IPS-NIHi7 (cell line): ENCODE measurements around the gene CES5A.
"Not testable (repeated sequence)": the region's sequence is repeated elsewhere in the genome, so short reads cannot be mapped to it uniquely, and the experiment has no call there.

Experiments
- DNase-seq: peaks from one replicate; pipeline ENCODE4 v3.0.0; 2012; ENCODE audit warnings: mixed read lengths; ENCODE audit errors: extremely low spot score

The CES5A gene

DNA sequence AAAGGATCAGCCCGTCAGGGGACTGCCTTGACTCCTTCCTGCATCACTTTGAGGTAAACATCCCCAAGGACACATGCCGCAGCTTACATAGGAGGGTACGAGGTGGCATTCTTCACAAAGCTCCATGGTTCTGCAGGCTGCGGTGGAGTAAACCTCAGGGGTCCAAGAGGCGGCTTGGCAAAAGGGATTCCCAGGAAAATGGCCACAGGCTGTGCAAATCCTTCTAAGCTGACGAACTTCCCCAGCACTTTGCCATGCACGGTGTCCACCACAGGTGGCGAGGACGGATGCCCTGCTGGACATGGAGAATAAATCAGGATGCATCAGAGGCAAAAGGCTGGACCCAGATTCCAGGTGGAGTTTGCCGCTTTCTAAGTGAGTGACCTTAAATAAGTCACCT is 46.5 kb downstream of the CES5A start:
- DNase-seq: no peak

DNA sequence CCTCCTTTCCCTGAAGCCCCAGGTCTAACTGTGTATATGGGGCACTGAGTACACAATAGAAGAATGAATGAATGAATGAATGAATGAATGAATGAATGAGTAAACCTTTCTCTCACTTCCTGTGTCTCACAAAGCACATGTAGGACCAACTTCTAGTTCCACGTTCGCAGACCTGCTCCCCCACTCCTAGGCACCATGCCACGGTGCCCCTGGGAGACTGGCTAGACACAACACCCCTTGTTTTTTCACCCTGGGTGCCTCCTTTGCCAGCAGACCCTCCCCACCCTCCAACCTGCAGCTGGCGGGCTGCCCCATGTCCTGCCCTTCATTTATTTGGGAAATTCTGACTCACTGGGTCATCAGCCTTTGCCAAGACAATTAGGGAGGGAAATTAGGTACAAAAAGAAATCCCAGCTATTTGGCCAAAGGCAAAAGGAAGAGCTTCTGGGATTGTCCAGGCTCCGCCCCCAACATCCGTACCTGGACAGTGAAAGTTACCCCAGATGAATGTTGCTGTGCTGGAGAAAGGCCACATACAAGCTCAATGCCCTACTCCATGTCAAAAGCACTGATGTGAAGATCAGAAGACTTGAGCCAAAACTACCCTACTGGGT is 50.0 kb downstream of the CES5A start:
- DNase-seq: no peak

DNA sequence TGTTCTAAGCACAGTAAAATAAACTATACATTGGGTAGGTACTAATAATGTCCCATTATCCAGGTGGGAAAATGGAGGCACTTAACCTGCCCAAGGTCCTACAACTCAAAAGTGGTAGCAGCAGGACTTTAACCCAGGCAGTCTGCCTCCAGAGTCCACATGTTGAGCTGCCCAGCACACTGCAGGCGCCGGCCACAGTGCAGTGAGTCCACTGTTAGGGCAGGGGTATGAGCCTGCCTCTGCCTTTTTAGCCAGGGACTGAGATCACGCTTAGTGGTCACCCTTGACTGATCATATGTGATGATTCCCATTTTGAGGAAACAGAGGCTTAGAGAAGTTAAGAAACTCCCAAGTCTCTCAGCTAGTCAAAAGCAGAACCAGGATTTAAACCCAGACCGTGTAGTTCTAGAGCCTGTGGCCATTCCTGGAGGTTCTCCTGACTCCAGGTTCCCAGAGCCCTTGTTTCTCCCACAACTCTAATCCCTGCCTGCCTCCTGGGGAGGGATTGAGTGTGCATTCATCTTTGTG is 50.6 kb downstream of the CES5A start:
- no peak for DNase-seq

DNA sequence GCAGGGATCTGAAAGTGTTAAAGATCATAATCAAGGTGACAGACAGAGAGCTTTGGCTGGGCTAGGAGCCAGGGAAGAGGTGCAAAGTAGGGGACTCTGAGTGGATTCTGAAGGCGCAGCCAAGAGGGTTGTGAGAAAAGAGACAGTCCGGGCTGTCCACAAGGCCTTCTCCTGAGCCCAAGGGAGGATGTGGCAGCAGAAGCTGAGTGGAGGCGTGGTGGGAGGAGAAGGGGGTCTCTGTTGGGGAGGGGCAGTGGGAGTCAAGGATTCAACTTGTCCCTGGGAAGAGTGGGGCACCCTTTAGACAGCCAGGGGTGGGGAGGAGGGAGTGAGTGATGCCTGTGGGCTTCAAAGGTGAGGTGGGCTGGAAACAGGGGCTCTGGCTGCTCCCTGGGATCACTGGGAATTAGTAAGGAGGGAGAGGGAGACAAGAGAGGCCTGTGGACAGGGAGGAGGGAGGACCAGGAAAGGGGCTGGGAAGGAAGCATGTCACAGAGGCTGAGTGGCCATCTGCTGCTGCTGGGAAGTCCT is 52.8 kb downstream of the CES5A start:
- DNase-seq: no peak

DNA sequence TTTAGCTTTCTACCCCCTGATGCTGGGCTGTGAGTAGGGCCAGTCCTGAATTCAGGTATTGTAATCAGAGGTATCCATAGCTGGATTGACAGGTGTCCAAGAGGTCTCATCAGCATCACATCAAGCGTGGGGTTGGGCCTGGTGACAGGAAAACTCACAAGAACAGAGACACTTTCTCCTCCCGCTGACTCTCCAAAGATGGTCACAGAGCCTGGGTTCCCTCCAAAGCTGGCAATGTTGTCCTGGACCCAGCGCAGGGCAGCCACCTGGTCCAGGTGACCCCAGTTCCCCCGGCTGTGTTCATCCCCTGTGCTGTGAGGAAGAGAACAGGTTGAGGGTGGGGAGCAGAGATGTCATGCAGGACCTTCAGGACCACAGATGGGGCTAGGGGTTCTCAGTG is 54.0 kb downstream of the CES5A start:
- DNase-seq: no peak

DNA sequence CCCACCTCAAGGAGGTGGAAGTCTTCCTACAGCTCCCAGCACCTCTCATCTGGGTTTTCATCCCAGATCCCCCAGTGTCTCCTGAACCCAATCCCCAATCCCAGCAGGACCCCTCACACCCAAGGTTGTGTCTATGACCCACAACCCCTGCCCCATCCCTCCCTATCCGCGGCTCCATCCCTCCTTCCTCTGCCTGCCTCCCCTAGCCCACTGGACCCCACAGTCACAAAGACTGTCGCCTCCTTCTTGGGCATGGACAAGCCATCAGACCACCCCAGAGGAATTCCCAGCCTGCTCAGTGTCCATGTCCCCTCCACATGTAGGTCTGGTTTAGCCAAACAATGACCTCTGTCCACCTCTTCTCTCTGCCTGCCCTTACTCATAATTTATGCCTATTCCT is 54.6 kb downstream of the CES5A start:
- no peak for DNase-seq

DNA sequence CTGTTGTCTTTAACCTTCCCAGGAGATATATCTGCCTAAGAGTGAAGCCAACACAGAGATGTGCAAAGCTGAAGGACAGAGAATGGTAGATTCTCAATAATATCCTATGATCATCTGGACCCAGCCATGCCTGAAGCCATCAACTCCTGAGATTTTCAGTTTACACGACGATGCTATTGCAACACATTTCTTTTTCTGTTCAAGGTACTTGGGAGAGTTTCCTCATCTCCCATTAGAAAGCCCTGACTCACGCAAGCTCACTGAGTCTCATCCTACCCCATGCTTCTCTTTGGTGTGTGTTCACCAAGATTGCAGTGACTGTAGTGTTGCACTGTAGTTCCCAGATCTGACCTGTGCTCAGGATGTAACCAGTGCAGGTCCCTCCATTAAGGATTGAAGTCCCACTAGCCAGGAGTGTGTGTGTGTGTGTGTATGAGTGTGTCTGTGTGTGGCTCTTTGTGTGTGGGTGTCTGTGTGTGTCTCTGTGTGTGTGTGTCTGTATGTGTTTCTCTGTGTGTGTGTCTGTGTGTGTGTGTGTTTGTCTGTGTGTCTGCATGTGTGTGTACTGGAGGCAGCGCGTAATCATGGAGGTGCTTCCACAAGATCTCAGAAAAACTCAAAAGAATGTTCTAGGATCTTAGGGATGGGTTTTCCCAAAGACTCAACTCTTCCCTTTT is 57.8 kb downstream of the CES5A start:
- DNase-seq: no peak

DNA sequence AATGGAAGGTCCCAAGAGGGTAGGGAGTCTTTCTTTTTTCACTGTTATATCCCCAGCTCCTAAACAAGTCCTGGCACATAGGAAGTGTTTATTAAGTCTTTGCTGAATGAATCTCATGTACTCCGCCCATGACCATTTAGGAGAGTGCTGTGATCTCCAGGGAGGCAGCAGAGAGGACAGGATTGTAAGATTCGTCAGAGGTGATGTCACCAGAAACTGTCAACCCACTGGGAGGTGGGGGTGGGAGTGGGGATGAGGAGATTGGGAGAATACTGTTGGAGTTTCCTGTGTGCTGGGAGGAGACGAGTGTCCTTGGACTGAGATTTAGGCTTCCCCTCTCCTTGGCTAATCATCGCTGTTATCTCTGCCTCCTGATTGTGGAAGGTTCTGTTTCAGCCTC is 59.0 kb downstream of the CES5A start:
- DNase-seq: not testable (repeated sequence)

DNA sequence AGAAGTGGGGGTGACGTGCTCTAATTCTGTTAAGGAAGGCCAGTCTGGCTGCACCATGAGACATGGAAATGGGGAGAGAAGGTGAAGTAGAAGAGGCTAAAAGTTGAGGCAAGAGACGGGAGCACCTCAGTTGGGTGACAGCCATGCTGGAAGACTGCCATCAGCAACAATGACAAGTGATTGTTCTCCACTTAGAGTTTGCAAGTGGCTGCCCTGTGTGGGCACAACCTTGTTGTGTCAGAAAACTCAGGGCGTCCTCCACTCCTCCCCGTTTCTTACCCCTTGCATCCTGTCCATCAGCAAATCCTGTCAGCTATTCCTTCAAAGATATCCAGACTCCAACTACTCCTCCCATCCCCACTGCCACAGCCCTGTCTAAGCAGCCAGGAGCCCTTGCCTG is 59.9 kb downstream of the CES5A start:
- DNase-seq: no peak

DNA sequence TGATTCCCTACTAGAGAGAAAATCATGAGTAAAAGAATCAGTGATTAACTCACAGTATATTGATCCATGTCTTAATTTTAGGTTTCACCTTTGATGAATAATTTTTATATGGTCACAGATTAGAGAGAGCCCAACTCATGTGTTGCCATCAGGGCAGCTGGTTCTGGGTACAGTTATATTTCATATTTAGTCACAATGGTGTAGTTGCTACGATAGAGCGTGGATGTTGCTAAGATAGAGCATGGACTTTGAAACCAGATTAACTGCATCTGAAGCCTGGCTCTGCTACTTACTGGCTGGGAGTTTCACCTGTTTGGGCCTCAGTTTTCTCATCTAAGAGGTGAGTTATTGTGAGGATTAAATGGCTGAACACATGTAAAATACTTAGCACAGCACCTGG is 61.0 kb downstream of the CES5A start:
- DNase-seq: not testable (repeated sequence)

DNA sequence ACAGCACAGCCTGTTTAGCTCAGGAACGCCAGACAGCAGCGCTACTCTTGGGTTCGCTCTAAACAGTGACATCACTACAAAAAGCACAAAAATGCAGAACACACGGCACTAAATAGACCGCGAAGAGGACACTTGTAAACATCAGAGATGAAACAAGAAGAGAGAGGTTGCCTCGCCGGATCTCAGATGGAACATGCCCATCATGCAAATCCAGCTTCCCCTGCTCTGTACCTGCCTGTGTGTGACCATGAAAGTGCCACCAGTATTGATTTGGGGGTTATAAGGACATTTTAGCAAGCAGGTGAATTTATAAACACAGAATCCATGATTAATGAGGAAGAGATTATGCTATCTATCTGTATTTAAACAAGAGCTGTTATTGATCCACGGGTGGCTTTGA is 61.4 kb downstream of the CES5A start:
- not testable (repeated sequence) for DNase-seq

DNA sequence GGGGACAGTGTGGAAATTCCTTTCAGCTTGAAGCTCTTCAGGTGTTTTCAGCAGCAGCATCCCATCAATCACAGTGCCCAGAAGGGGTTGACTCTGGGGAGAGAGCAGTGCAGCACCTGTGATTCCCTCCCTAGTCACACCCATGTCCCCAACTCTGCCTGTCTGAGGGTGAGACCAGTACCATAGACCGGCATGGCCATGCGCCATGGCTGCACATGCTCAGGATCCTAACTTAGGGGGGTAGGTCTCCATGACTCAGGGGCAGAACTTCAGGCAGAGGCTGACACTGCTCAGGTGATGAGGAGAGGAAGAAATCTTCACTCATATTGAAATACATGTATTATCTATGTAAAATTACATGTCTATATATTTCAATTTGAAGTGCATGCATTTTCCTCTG is 62.2 kb downstream of the CES5A start:
- DNase-seq: no peak

DNA sequence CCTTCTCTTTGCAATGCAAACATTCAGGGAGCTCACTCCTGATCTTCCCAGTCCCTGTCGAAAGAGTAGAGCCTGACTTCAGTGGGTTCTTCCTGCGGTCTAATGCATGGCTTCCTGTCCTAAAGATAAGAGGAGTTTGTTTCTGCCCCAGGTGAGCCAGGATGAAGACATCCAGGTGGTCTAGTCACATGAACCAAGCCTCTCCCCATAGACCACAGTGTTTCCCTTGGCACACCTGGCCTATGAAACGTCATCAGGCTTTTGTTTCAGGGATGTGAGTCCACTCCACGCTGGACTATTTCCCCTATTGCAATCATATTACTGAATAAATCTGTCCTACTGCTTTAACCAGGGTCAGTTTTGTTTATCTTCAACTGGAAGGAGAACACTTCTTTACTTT is 63.4 kb downstream of the CES5A start:
- no peak for DNase-seq

DNA sequence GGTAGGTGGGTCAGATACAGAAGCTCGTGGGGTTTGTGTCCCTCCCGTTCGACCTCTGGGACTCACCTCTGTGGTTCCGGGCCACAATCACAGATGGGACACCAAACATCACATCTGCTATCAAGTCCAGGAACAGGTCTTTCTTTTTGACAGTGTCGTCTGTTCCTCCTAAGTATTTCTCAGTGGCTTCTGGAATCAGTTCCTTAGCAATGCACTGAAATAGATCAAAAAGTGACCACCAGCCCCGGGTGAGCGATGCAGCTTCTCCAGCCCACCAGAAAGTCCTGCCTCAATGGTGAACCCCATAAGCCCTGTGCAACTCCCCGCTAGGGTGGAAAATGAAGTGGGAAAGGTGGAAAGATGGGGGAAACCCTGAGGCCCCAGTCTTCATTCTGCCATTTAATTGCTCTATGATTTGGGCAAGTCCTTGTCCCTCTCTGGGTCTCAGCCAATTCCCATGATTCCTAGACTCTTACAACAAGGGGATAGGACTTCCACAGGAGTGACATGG is 64.7 kb downstream of the CES5A start:
- DNase-seq: no peak

DNA sequence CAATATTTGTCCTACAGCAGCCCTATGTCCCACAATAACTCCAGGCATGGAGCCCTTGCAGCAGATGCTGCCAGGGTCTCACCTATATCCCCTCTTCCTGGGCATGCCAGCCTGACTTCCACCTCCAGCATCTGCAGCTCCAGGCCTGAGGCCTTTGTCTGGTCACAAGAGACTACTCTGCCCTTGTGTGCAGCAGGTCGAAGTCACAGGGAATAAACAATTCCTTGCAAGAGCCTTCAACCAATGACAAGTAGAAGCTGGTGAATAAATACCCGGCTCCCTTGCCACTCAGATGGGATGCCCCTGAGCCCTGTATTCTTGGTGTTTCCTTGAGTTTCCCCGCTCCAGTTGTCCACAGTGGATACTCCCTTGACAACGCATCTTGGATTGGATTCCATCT is 65.3 kb downstream of the CES5A start:
- DNase-seq: no peak

DNA sequence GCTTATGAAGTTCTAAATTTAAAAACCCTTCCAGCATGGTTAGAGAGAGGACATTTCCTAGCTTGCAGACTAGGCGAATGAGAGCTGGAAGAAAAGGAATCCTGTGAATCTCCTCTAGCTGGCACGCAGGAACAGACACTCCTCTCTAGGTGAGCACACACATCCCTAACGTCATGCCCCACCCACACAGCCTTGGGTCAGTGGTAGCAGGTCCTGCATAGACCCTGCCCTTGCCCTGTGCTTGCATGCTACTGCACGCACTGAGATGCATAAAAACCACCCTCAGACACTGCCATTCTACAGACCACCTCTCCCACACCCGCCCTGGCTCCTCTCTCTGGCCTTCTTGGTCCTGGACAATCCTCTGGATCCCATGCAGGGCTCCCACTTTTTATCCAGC is 65.8 kb downstream of the CES5A start:
- DNase-seq: peak; percentile 18

DNA sequence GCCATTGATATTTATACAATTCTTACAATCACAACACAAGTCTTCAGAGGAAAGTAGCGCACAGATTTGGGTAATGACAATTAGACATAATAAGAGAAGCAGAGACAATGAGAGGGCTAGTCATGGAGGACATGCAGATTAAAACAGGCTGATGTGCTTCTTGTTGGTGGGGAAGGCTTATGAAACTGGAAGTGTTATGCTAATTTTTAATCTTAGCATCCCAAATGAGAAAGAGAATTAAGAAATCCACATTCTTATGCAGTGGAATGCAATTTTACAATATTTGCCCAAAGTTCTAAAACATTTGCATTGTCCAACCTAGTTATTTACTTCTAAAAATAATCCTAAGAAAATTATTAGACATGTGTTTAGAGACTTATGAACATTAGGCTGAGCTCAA is 66.9 kb downstream of the CES5A start:
- DNase-seq: not testable (repeated sequence)

DNA sequence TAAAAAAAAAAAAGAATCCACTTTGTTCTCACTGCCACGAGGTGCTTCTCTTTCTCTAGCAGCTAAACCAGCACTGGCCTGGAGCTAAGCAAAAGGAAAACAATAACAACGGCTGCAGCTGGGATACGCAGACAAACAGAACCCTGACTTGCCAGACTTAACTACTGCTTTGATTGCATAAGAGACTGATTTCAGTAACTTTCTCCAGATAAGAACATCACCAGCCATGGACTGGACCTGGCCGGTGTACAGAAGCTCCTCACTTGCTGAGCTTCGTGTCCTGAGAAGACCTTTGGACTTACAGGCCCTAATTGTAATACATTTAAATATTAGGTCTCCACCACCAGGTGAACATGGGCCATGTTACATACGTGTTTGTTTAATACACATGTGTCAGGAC is 70.1 kb downstream of the CES5A start:
- not testable (repeated sequence) for DNase-seq

DNA sequence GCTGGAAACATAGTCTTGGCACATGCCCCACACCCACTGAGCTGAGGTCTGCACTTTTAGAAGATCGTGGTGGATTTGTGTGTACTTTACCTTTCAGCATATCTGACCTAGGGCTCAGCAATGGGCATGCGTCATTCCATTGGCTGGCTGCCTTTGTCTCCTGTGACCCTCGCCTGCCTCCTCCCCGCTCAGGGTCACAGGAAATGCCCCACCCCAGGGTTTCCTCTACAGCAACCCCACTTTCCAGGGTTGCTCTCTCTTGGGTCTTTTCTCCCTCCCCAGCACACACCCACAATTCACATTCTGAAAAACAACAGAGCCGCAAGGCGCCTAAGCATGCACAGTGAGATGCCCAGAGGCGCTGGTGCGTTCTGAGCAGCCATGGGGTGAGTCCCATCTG is 71.5 kb downstream of the CES5A start:
- DNase-seq: not testable (repeated sequence)
